Neural progenitor cell (in vitro differentiated cells): Measurements from ENCODE around the gene CMYA5. TPM values are rescaled to one million over a fixed set of nuclear protein-coding genes. Genes with fewer than 3 reads are reported as not detected.

Source experiments
- DNase-seq: peaks from one replicate; pipeline ENCODE4 v3.0.0-alpha.2; 2016; ENCODE audit warnings: low spot score
- H2AFZ ChIP-seq: fragments of 200-600 bp; sonication (generic); replicated peaks from 2 replicates; pipeline ENCODE4 v1.6.1; 2016; ENCODE audit warnings: antibody characterized with exemption
- H3F3A ChIP-seq: fragments of 200-600 bp; sonication (generic); 2 replicates; pipeline ENCODE4 v1.6.1; 2016; ENCODE audit warnings: antibody characterized with exemption, low read depth
- H3K27ac ChIP-seq: fragments of 200-600 bp; sonication (generic); 2 replicates; pipeline ENCODE4 v1.5.1; 2016; ENCODE audit warnings: mild to moderate bottlenecking
- H3K27me3 ChIP-seq: fragments of 200-600 bp; sonication (generic); 2 replicates; pipeline ENCODE4 v1.6.1; 2016; ENCODE audit warnings: mild to moderate bottlenecking, moderate library complexity
- H3K36me3 ChIP-seq: fragments of 200-600 bp; sonication (generic); 2 replicates; pipeline ENCODE4 v1.5.1; 2016
- H3K4me1 ChIP-seq: fragments of 200-600 bp; sonication (generic); 2 replicates; pipeline ENCODE4 v1.6.1; 2016; ENCODE audit warnings: mixed run types
- H3K4me2 ChIP-seq: fragments of 200-600 bp; sonication (generic); 2 replicates; pipeline ENCODE4 v1.6.1; 2016
- H3K4me3 ChIP-seq: fragments of 200-600 bp; sonication (generic); 2 replicates; pipeline ENCODE4 v1.5.1; 2016
- H3K79me2 ChIP-seq: fragments of 200-600 bp; sonication (generic); 2 replicates; pipeline ENCODE4 v1.6.1; 2016; ENCODE audit warnings: low read depth
- H3K9ac ChIP-seq: fragments of 200-600 bp; sonication (generic); 2 replicates; pipeline ENCODE4 v1.6.1; 2016
- H3K9me3 ChIP-seq: fragments of 200-600 bp; sonication (generic); 2 replicates; pipeline ENCODE4 v1.5.1; 2016; ENCODE audit warnings: low read depth
- H4K20me1 ChIP-seq: fragments of 200-600 bp; sonication (generic); 2 replicates; pipeline ENCODE4 v1.6.1; 2016; ENCODE audit warnings: low read depth
- H3K27ac Mint-ChIP-seq: 3 replicates; pipeline ENCODE4 v1.8.0; 2021; ENCODE audit warnings: mixed read lengths
- H3K27me3 Mint-ChIP-seq: 2 replicates; pipeline ENCODE4 v1.8.0; 2022; ENCODE audit warnings: low read depth, mild to moderate bottlenecking, inconsistent platforms, moderate library complexity, mixed read lengths; ENCODE audit not compliant: insufficient read depth
- H3K36me3 Mint-ChIP-seq: 3 replicates; pipeline ENCODE4 v1.8.0; 2021; ENCODE audit warnings: mixed read lengths
- H3K4me1 Mint-ChIP-seq: 3 replicates; pipeline ENCODE4 v1.8.0; 2021; ENCODE audit warnings: mixed read lengths
- H3K4me3 Mint-ChIP-seq: 3 replicates; pipeline ENCODE4 v1.8.0; 2021; ENCODE audit warnings: mild to moderate bottlenecking, moderate library complexity, mixed read lengths
- H3K9me3 Mint-ChIP-seq: 3 replicates; pipeline ENCODE4 v1.8.0; 2020; ENCODE audit warnings: mixed read lengths
- CTCF ChIP-seq: fragments of 200-600 bp; sonication (generic); IDR thresholded peaks from 2 replicates; pipeline ENCODE4 v1.5.1; 2017; ENCODE audit warnings: antibody characterized with exemption, mild to moderate bottlenecking
- EZH2 ChIP-seq: fragments of 200-600 bp; sonication (generic); IDR thresholded peaks from 2 replicates; pipeline ENCODE4 v1.6.1; 2017; ENCODE audit warnings: antibody characterized with exemption, mild to moderate bottlenecking, moderate library complexity
- EZH2phosphoT487 ChIP-seq: fragments of 200-600 bp; sonication (generic); IDR thresholded peaks from 2 replicates; pipeline ENCODE4 v1.6.1; 2017; ENCODE audit warnings: antibody characterized with exemption
- small RNA-seq: library from RNA; depleted of rRNA; stranded (forward); fragments of <200 nt; gene quantifications from one replicate; pipeline ENCODE3, GENCODE V24; 2015
- total RNA-seq: library from RNA; depleted of rRNA; stranded (reverse); fragments of >200 nt; gene quantifications from 2 replicates; pipeline ENCODE4 v1.2.3, GENCODE V29; 2015; ENCODE audit warnings: low replicate concordance

The CMYA5 gene
- total RNA-seq, 1 donor from 2014 or later = 3.5 TPM

GRCh38 chr5:79849061-79849460, 159.4 kb downstream of the CMYA5 start:
- H3K27me3 ChIP-seq = no peaks in the 10 kb centered on the region
- H3K4me3 Mint-ChIP-seq = no peak overlapping the region
- H3K4me2 ChIP-seq = no peak overlapping the region
- peaks cover 17% of the 10 kb centered on the region for H3F3A ChIP-seq
- H3K36me3 ChIP-seq = no peaks in the 10 kb centered on the region
- H3K27me3 Mint-ChIP-seq = peaks cover 4% of the 10 kb centered on the region
- H3K27ac ChIP-seq = no peak overlapping the region
- peaks cover 6% of the 10 kb centered on the region for H3K4me1 Mint-ChIP-seq
- H4K20me1 ChIP-seq = no peaks in the 10 kb centered on the region
- peaks cover 25% of the 10 kb centered on the region for H3K4me1 ChIP-seq
- H3K9ac ChIP-seq = no peak overlapping the region
- TF ChIP-seq EZH2 (no peak), CTCF (no peak), EZH2phosphoT487 (no peak)
- H3K36me3 Mint-ChIP-seq = no peaks in the 10 kb centered on the region
- no peak overlapping the region for H2AFZ ChIP-seq
- H3K4me3 ChIP-seq = no peak overlapping the region
- no peaks in the 10 kb centered on the region for H3K79me2 ChIP-seq
- H3K27ac Mint-ChIP-seq = no peak overlapping the region
- no peak for DNase-seq
- H3K9me3 Mint-ChIP-seq = no peaks in the 10 kb centered on the region
- no peaks in the 10 kb centered on the region for H3K9me3 ChIP-seq

Small RNA genes within 50 kb of the gene (small RNA-seq; reads per million reads assigned to genes)
- gene AC008496.1 = not detected

Other genes with a start within 250 kb of the CMYA5 start
- 30.8 and 41.6 TPM in 2 replicates for gene HOMER1, start 175.7 kb upstream of the CMYA5 start, total RNA-seq
- gene TENT2, start 77.4 kb upstream of the CMYA5 start, total RNA-seq = 53.2 and 75.0 TPM in 2 replicates